GM19099 (cell line): ENCODE results near the gene NOC2L.

Experiments used
- POLR2A ChIP-seq: IDR thresholded peaks from 3 replicates; pipeline ENCODE4 v1.6.1; 2011; ENCODE audit warnings: low read depth; ENCODE audit not compliant: insufficient read length; ENCODE audit errors: extremely low read depth

The NOC2L gene

GRCh38 chr1:935751-936231, 23.3 kb downstream of the NOC2L start:
- no peak for TF ChIP-seq POLR2A

- no peak for TF ChIP-seq POLR2A
Measured at GRCh38 chr1:934991-935750, 23.9 kb downstream of the NOC2L start.

- TF ChIP-seq POLR2A: no peak
Measured at GRCh38 chr1:933603-933940, 25.5 kb downstream of the NOC2L start.

GRCh38 chr1:932776-933602, 26.1 kb downstream of the NOC2L start:
- no peak for TF ChIP-seq POLR2A

GRCh38 chr1:932173-932510, 26.9 kb downstream of the NOC2L start:
- no peak for TF ChIP-seq POLR2A

GRCh38 chr1:931380-932172, 27.5 kb downstream of the NOC2L start:
- TF ChIP-seq POLR2A: no peak

GRCh38 chr1:930633-931138, 28.4 kb downstream of the NOC2L start:
- no peak for TF ChIP-seq POLR2A

- TF ChIP-seq POLR2A: no peak
Measured at GRCh38 chr1:929712-930632, 29.1 kb downstream of the NOC2L start.

- TF ChIP-seq POLR2A: no peak
Measured at GRCh38 chr1:928825-929661, 30.0 kb downstream of the NOC2L start.

- TF ChIP-seq POLR2A: no peak
Measured at GRCh38 chr1:927748-928147, 31.3 kb downstream of the NOC2L start.

GRCh38 chr1:927234-927633, 31.8 kb downstream of the NOC2L start:
- TF ChIP-seq POLR2A: no peak

- TF ChIP-seq POLR2A: no peak
Measured at GRCh38 chr1:925561-926421, 33.3 kb downstream of the NOC2L start.
